Stimulated activated CD4-positive, alpha-beta T cell treated with anti-CD3 and anti-CD28 coated beads, Interleukin-2, amount 100 ng/mL, for 48 hours (primary cell): ENCODE data around the gene AXDND1.
"Not testable (repeated sequence)": the region's sequence is repeated elsewhere in the genome, so short reads cannot be mapped to it uniquely, and the experiment has no call there.

ENCODE experiments used
- DNase-seq, 2 donors: peaks; one replicate each; pipeline ENCODE4 v3.0.0-alpha.2; 2020

The AXDND1 gene

DNA sequence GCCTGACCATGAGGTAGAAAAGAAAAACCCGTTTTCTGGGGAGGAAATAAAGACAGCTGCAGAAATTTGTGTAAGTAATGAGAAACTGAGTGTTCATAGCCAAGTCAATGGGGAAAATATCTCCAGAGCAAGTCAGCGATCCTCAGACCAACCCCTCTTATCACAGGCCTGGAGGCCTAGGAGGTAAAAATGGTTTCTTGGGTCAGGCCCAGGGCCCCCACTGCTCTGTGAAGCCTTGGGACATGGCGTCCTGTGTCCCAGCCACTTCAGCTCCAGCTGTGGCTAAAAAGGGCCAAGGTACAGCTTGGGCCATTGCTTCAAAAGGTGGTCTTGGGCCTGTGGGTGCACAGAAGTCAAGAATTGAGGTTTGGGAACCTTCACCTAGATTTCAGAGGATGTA, 108.9 kb downstream of the AXDND1 start:
- DNase-seq = no peak

DNA sequence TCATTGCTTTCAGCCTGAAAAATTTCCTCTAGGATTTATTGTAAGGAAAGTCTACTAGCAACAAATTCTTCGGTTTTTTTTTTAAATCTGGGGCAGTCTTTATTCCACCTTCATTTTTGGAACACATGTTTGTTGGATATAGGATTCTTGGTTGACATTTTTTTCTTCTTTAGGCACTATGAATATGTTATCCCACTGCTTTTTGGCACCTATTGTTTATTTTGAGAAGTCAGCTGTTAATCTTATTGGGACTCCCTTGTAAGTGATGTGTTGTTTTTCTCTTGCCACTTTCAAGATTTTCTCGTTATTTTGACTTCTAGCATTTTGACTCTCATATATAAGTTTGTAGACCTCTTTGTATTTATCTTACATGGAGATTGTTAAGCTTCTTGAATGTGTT, 110.7 kb downstream of the AXDND1 start:
- DNase-seq = no peak

- no peak for DNase-seq
Measured at GRCh38 chr1:179478370-179478769, 112.6 kb downstream of the AXDND1 start.

DNA sequence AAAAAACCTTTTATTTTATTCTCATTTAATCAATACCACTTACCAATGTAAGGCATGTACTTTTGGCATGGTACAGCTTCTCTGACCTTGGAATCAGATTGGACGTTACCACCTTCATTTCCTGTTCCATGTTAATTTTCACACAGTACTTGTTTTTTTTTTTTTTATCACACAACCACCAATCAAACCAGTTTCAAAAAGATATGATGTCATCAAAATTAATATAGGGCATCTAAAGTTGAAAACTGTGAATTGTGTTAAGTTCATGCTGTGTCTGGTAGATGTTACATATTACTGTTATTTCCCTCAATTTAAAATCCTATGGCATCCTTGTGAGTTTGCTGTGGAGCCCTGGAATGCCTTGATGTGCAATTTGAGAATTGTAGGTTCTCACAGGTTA, 124.8 kb downstream of the AXDND1 start:
- DNase-seq = no peak

GRCh38 chr1:179493323-179493722, 127.6 kb downstream of the AXDND1 start:
- no peak for DNase-seq

GRCh38 chr1:179506199-179506598, 140.4 kb downstream of the AXDND1 start:
- no peak for DNase-seq

GRCh38 chr1:179509384-179509783, 143.6 kb downstream of the AXDND1 start:
- DNase-seq = no peak

DNA sequence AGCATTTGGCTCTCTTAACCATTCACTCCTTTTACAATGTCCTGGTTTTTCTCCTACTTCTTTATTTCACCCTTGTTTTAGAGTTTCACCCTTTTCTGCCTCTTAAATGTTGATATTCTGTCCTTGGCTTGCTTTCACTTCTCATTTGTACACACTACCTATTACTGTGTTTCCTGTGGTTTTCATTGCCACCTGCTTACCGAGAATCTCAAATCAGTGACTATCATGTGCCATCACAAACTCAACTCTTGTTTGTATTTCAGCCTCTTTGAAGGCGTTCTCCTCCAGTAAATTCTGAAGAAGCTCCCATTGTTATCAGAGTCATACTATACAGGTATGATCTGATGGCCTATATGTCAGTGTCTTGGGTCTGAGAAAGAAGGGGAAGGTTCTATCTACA, 144.3 kb downstream of the AXDND1 start:
- no peak for DNase-seq

DNA sequence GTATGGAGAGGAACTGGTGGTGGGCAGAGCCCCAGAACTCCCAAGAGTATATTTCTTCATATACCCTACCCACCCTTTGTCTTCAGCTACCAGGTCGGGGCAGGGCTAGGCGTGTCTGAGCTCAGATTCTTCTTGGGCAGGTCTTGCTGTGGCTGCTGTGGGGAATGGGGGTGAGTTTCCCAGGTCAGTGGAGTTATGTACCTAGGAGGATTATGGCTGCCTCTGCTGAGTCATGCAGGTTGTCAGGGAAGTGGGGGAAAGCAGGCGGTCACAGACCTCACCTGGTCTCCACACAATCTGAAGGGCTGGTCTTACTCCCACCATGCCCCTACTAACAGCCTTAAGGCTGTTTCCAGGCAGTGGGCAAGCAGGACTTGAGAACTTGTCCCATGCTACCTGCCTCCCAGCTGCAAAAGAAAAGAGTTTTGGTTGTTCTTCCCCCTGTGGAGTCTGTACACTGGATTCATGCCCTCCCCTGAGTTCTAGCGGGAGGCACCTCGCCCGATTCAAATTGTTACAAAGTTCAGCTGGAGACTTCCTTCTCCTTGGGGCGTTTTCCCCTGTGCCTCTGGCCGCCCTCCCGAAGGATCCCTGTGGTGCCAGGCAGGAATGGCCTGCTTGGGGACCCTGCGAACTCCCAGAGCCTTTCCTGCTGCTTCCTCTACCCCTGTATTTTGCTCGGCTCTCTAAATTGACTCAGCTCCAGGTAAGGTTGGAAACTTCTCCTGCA, 151.4 kb downstream of the AXDND1 start:
- no peak for DNase-seq

- DNase-seq = not testable (repeated sequence)
Measured at GRCh38 chr1:179518544-179518943, 152.8 kb downstream of the AXDND1 start.

DNA sequence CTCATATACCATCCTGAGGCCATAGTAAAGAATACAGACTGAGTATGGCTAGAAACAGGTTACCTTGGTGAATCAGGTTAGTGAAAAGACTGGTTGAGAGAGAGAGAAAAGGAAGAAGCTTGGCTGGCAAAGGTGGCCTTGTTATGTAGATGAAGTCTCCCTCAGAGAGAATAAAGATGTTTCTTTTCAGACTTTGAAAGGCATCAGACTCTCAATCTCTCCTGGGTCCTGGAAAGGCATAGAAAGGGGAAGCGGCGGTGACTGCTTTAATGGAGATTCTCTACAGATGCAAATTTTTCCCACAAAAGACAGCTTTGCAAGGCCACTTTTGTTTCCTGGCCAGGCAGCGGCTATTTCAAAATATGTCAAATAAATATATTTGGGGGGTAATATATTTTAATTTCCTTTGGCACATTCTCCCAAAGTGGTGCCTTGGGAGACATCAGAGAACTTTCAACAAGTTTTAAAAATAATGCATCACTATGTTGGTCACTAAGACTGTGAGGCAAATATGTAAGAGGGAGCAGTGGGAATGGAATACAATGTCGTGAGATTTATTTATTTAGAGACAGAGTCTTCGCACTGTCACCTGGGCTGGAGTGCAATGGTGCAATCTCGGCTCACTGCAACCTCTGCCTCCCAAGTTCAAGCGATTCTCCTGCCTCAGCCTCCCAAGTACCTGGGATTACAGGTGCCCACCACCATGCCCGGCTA, 163.9 kb downstream of the AXDND1 start:
- DNase-seq = no peak

GRCh38 chr1:179530352-179530751, 164.6 kb downstream of the AXDND1 start:
- DNase-seq = no peak

DNA sequence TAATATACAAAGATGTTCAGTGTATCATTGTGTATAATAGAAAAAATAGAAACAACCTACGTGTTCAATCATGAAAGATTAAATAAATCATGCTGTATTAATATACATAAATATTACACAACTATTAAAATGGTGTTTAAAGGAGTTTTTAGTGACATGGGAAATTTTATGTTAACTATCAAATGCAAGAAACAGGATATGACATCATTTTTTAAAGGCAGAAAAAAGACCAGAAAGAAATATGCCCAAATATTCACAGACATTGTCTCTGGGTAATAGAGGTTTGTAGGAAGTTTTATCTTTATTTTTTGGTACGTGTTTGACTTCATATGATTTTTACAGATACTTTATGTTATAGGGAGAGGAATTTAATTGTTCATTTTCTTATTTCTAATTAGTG, 176.0 kb downstream of the AXDND1 start:
- no peak for DNase-seq

DNA sequence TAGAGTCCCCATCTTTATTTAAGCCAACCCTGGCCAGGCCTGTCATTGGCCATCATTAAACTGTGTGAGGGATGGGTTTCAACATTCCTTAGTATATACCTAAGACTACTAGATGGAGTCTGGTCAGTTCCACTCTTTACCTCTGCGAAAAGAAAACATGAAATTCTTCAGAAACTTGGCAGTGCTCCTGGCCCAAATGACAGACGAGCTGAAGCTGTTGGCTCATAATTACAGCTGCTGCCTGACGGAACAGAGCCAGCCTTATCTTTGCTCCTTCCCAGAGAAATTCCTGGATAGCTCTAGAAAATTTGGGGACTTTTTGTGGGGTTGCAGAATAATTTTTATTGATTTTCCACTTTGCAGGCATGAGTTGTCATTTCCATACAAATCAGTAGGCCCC, 179.6 kb downstream of the AXDND1 start:
- DNase-seq = no peak

DNA sequence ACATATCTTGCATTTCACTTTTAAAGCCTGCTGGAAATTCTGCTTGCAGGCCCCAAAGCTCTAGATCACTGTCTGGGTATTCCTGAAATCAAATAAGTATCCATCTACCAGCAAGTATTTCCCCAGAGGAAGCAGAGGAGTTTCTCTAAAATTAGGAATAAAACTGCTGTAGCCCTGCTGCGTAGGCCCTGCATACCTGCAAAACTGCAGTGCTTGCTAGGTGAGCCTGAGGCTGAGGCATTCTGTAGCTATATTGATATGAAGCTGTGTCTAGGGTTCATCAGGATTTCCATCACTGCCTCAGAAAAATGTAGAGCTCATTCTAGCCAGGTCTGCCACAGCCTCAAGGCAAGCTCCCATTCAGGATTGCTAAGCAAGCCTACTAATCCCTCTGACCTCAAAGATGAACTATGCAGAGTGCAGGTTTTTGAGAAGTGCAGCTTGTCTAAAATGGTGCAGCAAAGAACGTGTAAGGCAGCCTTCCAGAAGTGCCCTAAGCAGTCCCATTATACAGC, 181.3 kb downstream of the AXDND1 start:
- DNase-seq = no peak

DNA sequence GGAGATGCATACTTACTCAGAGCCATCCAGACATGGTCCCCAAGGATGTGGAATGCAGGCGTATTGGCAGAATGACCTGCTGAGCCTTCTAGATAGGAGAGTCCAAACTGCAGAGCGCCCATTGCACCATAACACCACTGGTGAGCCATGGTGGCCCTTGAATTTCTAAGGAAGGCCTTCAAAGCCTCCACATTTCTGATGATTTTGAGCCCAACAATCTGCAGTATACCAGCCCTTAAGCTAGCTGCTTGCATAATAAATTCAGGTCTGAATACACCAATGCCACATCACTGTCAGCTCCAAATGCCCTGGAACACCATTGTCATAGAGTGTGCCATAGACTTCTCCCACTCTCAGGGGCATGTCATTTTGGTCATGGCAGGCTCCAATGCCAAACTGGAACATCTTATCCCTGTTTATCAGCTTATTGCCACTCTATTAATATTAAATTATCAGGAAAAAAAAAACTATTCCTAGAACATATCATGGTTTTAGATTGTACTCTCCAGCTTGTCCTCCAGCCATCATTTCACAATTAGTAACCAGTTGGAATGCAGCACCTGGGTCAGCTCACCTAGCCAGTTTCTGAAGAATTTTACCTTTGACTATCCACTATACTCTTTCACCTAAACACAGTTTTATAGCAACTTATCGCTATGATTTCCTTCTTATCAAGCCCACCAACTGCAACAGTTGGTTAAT, 183.0 kb downstream of the AXDND1 start:
- DNase-seq = no peak

- DNase-seq = no peak
Measured at GRCh38 chr1:179549368-179549700, 183.6 kb downstream of the AXDND1 start.

DNA sequence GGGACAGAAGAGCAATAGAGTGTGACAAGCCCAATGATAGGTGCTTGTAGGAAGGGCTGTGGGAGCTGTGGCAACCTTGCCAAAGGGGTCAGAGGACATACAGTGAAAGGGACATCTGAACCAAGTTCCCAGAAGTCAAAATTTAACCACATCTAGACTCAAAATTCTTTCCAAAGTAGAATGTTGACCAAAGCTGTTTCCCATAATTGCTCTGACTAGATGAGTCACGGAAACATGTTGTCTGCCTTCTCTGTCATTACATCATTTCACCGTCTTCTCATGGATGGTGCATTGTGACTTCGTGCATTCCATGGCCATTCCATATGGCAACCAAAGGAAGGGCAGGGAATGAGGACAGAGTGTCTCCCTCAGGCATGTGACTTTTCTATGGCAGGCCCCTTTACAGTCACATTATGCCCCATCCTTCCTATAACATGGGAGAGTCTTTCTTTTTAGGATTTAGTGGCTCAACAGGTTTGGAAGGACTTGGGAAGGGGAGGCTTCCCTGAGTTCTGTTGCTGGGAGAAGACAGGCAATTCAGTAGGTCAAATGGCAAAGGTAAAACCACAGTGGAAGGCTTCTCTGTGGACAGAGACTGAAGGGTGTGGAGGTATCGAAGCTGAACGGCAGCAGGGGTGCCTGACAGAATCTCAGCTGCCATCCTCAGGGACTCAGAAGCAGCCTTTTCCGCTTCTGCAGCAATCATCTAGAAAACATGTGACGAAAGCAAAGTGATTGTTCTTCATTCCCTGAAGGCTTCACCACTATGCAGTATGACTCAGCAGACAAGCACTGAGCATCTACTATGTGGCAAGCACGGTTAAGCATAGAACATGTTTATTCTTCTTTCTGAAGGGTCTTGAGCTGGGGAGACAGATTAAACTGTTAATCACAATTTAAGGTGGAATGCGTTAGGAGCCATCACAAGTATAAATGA, 185.2 kb downstream of the AXDND1 start:
- DNase-seq = no peak

GRCh38 chr1:179554427-179554826, 188.7 kb downstream of the AXDND1 start:
- no peak for DNase-seq

GRCh38 chr1:179558078-179558477, 192.3 kb downstream of the AXDND1 start:
- DNase-seq = no peak

DNA sequence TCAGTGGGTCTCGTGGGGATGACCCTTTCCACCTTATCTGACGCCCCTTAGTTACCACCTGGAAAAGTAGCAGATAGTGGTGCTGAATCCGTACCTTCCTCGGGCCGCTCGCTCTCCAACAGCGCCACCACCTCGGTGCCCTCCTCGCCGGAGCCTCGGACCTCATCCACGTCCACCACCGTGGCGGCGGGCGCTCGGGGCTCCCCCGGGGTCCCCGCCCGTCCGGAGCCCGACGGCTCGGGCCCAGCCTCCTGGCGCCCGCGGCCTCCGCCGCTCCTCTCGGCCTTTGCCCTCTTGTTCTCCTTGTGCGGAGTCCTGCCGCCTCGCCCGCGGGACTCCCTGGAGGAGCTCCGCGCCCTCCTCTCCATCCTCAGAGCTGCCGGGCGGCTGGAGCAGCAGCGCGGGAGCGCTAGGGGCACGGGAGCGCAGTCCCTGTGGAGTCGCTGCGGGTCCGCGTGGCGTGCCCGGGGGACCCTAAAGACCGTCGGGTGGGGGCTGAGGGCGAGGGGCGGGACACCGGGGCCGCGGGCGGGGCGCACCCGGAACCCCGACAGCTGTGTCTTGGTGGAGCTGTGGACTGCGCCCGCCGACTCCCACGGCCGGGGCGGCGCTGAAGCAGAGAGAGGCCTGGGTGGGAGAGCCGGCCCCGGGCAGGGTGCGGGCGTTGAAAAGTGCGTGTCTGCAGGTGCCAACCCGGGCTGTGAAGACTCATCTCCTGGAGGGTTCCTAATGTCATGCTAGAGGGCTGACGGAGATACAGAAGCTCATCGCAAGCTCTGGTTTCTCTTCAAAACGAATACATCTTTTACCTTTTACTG, 209.9 kb downstream of the AXDND1 start, which contains the start of gene NPHS2:
Gene NPHS2 (minus strand): TSS at position 452 of the 818 bp plus-strand sequence. CDS start 84 bp downstream, at position 368.
- DNase-seq = no peak

DNA sequence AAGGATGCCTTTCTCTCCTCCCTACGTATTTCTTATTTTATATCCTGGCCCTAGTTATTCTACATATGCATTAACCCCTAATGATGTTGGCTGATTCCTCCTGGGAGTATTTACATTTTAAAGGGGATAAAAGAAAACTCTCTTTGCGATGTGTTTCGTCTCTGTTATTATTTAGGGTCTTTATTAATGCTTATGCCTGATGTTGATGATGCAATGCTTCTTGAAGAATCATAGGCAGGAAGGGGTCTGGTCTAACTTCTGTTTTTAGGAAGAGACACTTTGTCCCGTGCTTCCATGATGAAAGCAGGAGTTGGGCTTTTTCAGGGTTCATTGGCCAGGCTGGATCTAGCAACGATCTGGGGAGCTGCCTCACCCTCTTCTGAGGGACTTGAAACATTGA, 210.7 kb downstream of the AXDND1 start:
- DNase-seq = no peak
